ENCODE results near the gene TMEM242. TPM values are rescaled to one million over a fixed set of nuclear protein-coding genes. Genes with fewer than 3 reads are reported as not detected.

Gene TMEM242
- total and polyA plus RNA-seq, 2 donors (not counting 1 experiment from before 2014, with no cell fraction given) = 6.3 to 24.1 TPM

- peaks cover 8% of the 10 kb centered on the region for H3K9me3 Mint-ChIP-seq (ENCODE audit: insufficient read depth)
- H3K4me1 Mint-ChIP-seq = peaks cover 14% of the 10 kb centered on the region
- POLR2A ChIA-PET = interaction anchor here (1.0 kb wide), 1 partner anchor 50 kb away, joined by 3 read pairs; no protein-coding TSS in a partner anchor
- H3K27ac Mint-ChIP-seq = peak overlapping the region; percentile 98
- H3K4me3 Mint-ChIP-seq = peak overlapping the region; percentile 96
- H3K36me3 ChIP-seq (replicated peaks in 1 of 2; ENCODE audit: control extremely low read depth in 1 of 2, control insufficient read depth in 1 of 2, extremely low read depth in 1 of 2, insufficient read depth in 2 of 2, low read length in 1 of 2) = no peaks in the 10 kb centered on the region
- peaks cover 9 to 17% of the 10 kb centered on the region in 2 donors for H3K4me1 ChIP-seq (ENCODE audit: control insufficient read depth in 2 of 2, insufficient read depth in 2 of 2, low read length in 2 of 2)
- H2AFZ ChIP-seq (ENCODE audit: insufficient read depth, low read depth, low read length, poor library complexity, severe bottlenecking) = peak overlapping the region; percentile 80
- peak overlapping the region; percentile 98 for H3K4me2 ChIP-seq (replicated peaks; ENCODE audit: low read depth, low read length, poor library complexity, severe bottlenecking)
- H3K27me3 Mint-ChIP-seq = no peaks in the 10 kb centered on the region
- H3K4me3 ChIP-seq (ENCODE audit: control extremely low read depth in 1 of 5, extremely low read depth in 1 of 5, insufficient read depth in 1 of 5, low read depth in 2 of 5, low read length in 4 of 5) = peak overlapping the region in 3 of 5 experiments; percentile 63 to 79 (median 67)
- H3K9me3 ChIP-seq (ENCODE audit: control extremely low read depth in 1 of 3, control insufficient read depth in 2 of 3, insufficient read depth in 1 of 3, low read length in 2 of 3) = peaks cover 0 to 5% (median 0%) of the 10 kb centered on the region in 3 donors
- CTCF ChIA-PET = interaction anchor here (0.8 to 3.5 kb wide), 4 partner anchors 40 to 393 kb away, joined by 3 to 10 read pairs (median 4); no protein-coding TSS in a partner anchor
- DNase-seq (peak; percentile 64), ATAC-seq (ENCODE audit: low read depth) (peak; percentile 20)
- H3K79me2 ChIP-seq (ENCODE audit: control insufficient read depth, insufficient read depth, low read length) = no peaks in the 10 kb centered on the region
- H3K27me3 ChIP-seq (replicated peaks in 1 of 4; ENCODE audit: control extremely low read depth in 1 of 4, control insufficient read depth in 3 of 4, insufficient read depth in 4 of 4, low read length in 3 of 4) = no peaks in the 10 kb centered on the region
- intact Hi-C loops (cut with micrococcal nuclease) = loop anchor here (1.0 to 5.0 kb wide), 4 partner anchors 49 to 1961 kb away; partner anchors contain the start of gene TFB1M
- peak overlapping the region; percentile 81 to 92 for H3K27ac ChIP-seq (ENCODE audit: low read length in 2 of 2)
- TF ChIP-seq CTCF (IDR thresholded peaks at IDR 0.05) = peak; percentile 36
- no peak for TF ChIP-seq EZH2 (IDR thresholded peaks at IDR 0.05; ENCODE audit: borderline replicate concordance, insufficient read depth, low read depth, low read length, poor library complexity, severe bottlenecking)
- WGBS (ENCODE audit: insufficient coverage) = 76% methylated on average over 17 of the region's 19 CpGs
- H4K20me1 ChIP-seq (ENCODE audit: control insufficient read depth, insufficient read depth, low read length, poor library complexity, severe bottlenecking) = no peaks in the 10 kb centered on the region
- peak overlapping the region; percentile 83 for H3K9ac ChIP-seq (ENCODE audit: low read length)
Measured at GRCh38 chr6:157272866-157273755, 50.2 kb downstream of the TMEM242 start.
